NCI-H2227 treated with DMSO at 0.1 percent for 48 hours (cell line): ENCODE results near the gene SPP1.
"Not testable (repeated sequence)": the region's sequence is repeated elsewhere in the genome, so short reads cannot be mapped to it uniquely, and the experiment has no call there.

Source experiments
- DNase-seq: peaks from one replicate; lab custom pipeline; 2025; lab: John Stamatoyannopoulos, UW

The SPP1 gene

GRCh38 chr4:87975466-87975865 lies at the start of gene SPP1:
TSS of gene SPP1 (plus strand) at chr4:87975714. CDS start at chr4:87976896, 1,182 bp downstream.
- no peak for DNase-seq

- DNase-seq = no peak
These were observed 48.9 kb upstream of the SPP1 start for GRCh38 chr4:87926554-87927098.

GRCh38 chr4:87930629-87931028 lies 44.9 kb upstream of the SPP1 start:
- no peak for DNase-seq

GRCh38 chr4:87931932-87932331 lies 43.6 kb upstream of the SPP1 start:
- DNase-seq = no peak

GRCh38 chr4:87932718-87933141 lies 42.8 kb upstream of the SPP1 start:
- no peak for DNase-seq

GRCh38 chr4:87933337-87933736 lies 42.2 kb upstream of the SPP1 start:
- no peak for DNase-seq

- no peak for DNase-seq
These were observed 41.3 kb upstream of the SPP1 start for GRCh38 chr4:87934157-87934704.

GRCh38 chr4:87934973-87935372 lies 40.5 kb upstream of the SPP1 start:
- no peak for DNase-seq

GRCh38 chr4:87935954-87936353 lies 39.6 kb upstream of the SPP1 start:
- DNase-seq = not testable (repeated sequence)

GRCh38 chr4:87937523-87937922 lies 38.0 kb upstream of the SPP1 start:
- DNase-seq = no peak

GRCh38 chr4:87938746-87939145 lies 36.8 kb upstream of the SPP1 start:
- DNase-seq = no peak

GRCh38 chr4:87939978-87940690 lies 35.4 kb upstream of the SPP1 start:
- DNase-seq = no peak

GRCh38 chr4:87940809-87941208 lies 34.7 kb upstream of the SPP1 start:
- not testable (repeated sequence) for DNase-seq

- DNase-seq = no peak
These were observed 33.7 kb upstream of the SPP1 start for GRCh38 chr4:87941537-87942392.

- DNase-seq = no peak
These were observed 31.8 kb upstream of the SPP1 start for GRCh38 chr4:87943660-87944149.

- no peak for DNase-seq
These were observed 30.5 kb upstream of the SPP1 start for GRCh38 chr4:87944967-87945366.

GRCh38 chr4:87946766-87947165 lies 28.7 kb upstream of the SPP1 start:
- no peak for DNase-seq

GRCh38 chr4:87947381-87948160 lies 27.9 kb upstream of the SPP1 start:
- no peak for DNase-seq

- no peak for DNase-seq
These were observed 25.6 kb upstream of the SPP1 start for GRCh38 chr4:87949961-87950360.

GRCh38 chr4:87950493-87950892 lies 25.0 kb upstream of the SPP1 start:
- no peak for DNase-seq

- no peak for DNase-seq
These were observed 24.5 kb upstream of the SPP1 start for GRCh38 chr4:87950936-87951511.
